Tibial nerve (tissue), 4 donors: ENCODE measurements around the gene RAD51C. TPM values are rescaled to one million over a fixed set of nuclear protein-coding genes. Genes with fewer than 3 reads are reported as not detected.
"Not testable (repeated sequence)": the region's sequence is repeated elsewhere in the genome, so short reads cannot be mapped to it uniquely, and the experiment has no call there.

Source experiments
- DNase-seq, 2 donors: peaks; one replicate each; pipeline ENCODE4 v3.0.0-alpha.2; 2019; ENCODE audit warnings: low spot score in 2 of 2
- H3K27ac ChIP-seq, 4 donors: fragments of 200-600 bp; sonication (generic) in 3 of 4; one replicate each; pipeline ENCODE4 v1.5.1; 2017 to 2019; ENCODE audit warnings: mild to moderate bottlenecking in 1 of 4
- H3K27me3 ChIP-seq, 2 donors: fragments of 200-600 bp; sonication (generic) in 1 of 2; one replicate each; pipeline versions ENCODE4 v1.5.1 to v1.6.0; 2017 to 2019
- H3K36me3 ChIP-seq, 3 donors: fragments of 200-600 bp; sonication (generic); one replicate each; pipeline ENCODE4 v1.5.1; 2018 to 2019
- H3K4me1 ChIP-seq, 4 donors: fragments of 200-600 bp; sonication (generic) in 3 of 4; one replicate each; pipeline ENCODE4 v1.5.1; 2017 to 2019
- H3K4me3 ChIP-seq, 4 donors: fragments of 200-600 bp; sonication (generic) in 3 of 4; one replicate each; pipeline ENCODE4 v1.5.1; 2017 to 2019; ENCODE audit warnings: mild to moderate bottlenecking in 1 of 4, moderate library complexity in 1 of 4
- H3K9me3 ChIP-seq, 4 donors: fragments of 200-600 bp; sonication (generic) in 3 of 4; one replicate each; pipeline ENCODE4 v1.5.1; 2017 to 2019
- EP300 ChIP-seq, 2 donors: sonication (generic); formaldehyde crosslinking; IDR thresholded peaks; one replicate each; pipeline ENCODE4 v1.6.1; 2017; ENCODE audit warnings: antibody characterized with exemption in 2 of 2, mild to moderate bottlenecking in 1 of 2
- POLR2A ChIP-seq, 2 donors: fragments of 450-650 bp; IDR thresholded peaks; one replicate each; pipeline ENCODE4 v1.6.1; 2017; ENCODE audit warnings: antibody characterized with exemption in 2 of 2, mild to moderate bottlenecking in 2 of 2, moderate library complexity in 2 of 2
- WGBS, 2 donors: methylation state at CpG; one replicate each; pipeline ENCODE4 v1.1.5; 2018; 5-methylcytosine and 5-hydroxymethylcytosine counted together
- total RNA-seq, 4 donors: library from RNA; depleted of rRNA; stranded (reverse); fragments of >200 nt; gene quantifications; one replicate each; pipeline ENCODE4 v1.1.0, GENCODE V29; 2016
- TF ChIP-seq, protein P1 (sequence below), 5 experiments: fragments of 200-600 bp in 3 of 5; fragments of 450-650 bp in 2 of 5; sonication (generic) in 3 of 5; IDR thresholded peaks; one replicate each; pipeline ENCODE4 v1.5.1; 2016 to 2019; ENCODE audit warnings: antibody characterized with exemption in 5 of 5, mild to moderate bottlenecking in 3 of 5, moderate library complexity in 2 of 5

Gene RAD51C
- total RNA-seq, 4 donors from 2014 or later: 10.3 to 18.8 (median 13.5) TPM

DNA sequence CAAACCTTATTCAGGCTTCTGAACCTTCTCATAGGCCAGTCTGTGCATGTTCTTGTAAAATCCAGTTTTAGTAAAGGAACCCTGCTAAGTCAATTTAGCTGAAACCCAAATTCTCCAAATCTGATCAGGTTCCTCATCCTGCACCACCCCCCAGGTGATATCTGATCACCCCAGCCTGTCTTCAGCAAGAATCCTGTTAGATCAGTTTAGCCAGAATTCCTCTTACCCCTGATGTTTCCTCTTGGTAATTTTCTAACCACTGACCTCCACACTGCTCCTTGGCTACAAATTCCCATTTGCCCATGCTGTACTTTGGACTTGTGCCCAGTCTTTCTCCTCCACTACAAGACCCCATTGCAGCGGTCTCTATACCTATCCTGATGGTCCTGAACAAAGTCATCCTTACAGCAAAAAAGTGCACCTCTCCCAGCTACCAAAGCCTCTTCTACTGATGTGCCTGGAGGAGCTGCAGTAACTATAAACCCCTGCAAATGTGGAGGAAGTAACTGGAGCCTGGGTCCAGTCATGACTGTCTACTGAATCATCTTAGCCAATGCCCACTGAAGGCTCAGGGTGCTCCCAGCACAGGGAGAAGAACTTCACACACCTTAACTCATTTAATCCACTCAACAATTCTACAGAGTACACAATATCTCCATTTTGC, 24.3 kb upstream of the RAD51C start:
- Histone ChIP-seq H3K4me1 (no peaks in the 10 kb centered on the region), H3K27ac (no peak overlapping the region), H3K4me3 (no peak overlapping the region), H3K27me3 (no peaks in the 10 kb centered on the region), H3K36me3 (no peaks in the 10 kb centered on the region), H3K9me3 (no peaks in the 10 kb centered on the region)
- WGBS, 2 donors: 54 to 68% methylated on average over 1 of the region's 1 CpG
- DNase-seq: no peak
- TF ChIP-seq POLR2A (IDR thresholded peaks at IDR 0.05): no peak
- no peak for TF ChIP-seq EP300 (IDR thresholded peaks at IDR 0.05)
- TF ChIP-seq, protein P1, sequence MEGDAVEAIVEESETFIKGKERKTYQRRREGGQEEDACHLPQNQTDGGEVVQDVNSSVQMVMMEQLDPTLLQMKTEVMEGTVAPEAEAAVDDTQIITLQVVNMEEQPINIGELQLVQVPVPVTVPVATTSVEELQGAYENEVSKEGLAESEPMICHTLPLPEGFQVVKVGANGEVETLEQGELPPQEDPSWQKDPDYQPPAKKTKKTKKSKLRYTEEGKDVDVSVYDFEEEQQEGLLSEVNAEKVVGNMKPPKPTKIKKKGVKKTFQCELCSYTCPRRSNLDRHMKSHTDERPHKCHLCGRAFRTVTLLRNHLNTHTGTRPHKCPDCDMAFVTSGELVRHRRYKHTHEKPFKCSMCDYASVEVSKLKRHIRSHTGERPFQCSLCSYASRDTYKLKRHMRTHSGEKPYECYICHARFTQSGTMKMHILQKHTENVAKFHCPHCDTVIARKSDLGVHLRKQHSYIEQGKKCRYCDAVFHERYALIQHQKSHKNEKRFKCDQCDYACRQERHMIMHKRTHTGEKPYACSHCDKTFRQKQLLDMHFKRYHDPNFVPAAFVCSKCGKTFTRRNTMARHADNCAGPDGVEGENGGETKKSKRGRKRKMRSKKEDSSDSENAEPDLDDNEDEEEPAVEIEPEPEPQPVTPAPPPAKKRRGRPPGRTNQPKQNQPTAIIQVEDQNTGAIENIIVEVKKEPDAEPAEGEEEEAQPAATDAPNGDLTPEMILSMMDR (IDR thresholded peaks at IDR 0.05): no peak

DNA sequence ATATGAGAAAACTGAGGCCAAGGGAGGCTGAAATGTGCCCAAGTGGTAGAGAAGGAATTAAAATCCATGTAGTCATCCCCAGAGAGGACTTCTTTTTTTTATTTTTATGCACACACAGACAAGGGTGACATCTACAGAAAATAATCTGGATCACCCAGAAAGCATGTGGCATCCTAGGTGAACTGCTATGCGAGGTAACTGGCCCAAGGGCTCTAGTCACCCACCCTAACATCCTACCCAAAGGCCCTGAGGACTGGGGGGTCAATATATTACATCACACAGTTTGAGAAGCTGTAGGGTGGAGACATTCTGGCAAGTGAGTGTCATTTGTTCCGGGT, 23.8 kb upstream of the RAD51C start:
- no peak for DNase-seq
- H3K27me3 ChIP-seq: no peaks in the 10 kb centered on the region
- no peaks in the 10 kb centered on the region for H3K4me1 ChIP-seq
- WGBS, 2 donors: 87 to 97% methylated on average over 2 of the region's 2 CpGs
- H3K4me3 ChIP-seq: no peak overlapping the region
- H3K36me3 ChIP-seq: no peaks in the 10 kb centered on the region
- TF ChIP-seq, protein P1 (IDR thresholded peaks at IDR 0.05): no peak
- TF ChIP-seq EP300 (IDR thresholded peaks at IDR 0.05) (no peak), POLR2A (IDR thresholded peaks at IDR 0.05) (no peak)
- no peak overlapping the region for H3K27ac ChIP-seq
- H3K9me3 ChIP-seq: no peaks in the 10 kb centered on the region

DNA sequence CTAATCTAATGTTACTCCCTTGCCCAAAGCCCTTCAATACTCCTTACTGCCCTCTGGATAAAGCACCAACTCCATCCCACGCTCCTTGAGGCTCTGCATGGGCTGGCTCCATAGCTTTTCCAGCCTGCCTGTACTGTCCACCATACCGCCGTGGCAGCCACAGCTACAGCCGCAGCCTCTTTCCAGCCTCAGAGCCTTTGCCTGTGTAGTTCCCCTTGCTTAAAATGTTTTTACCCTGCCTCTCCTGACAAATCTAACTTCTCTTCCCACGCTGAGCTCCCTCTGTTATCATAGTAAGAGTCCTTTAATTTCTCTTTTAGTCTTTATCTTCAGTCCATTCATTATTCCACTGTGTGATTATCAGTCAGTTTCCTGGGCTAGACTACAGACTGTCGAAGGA, 22.5 kb upstream of the RAD51C start:
- Histone ChIP-seq H3K36me3 (no peaks in the 10 kb centered on the region), H3K27ac (no peak overlapping the region), H3K27me3 (no peaks in the 10 kb centered on the region), H3K4me1 (no peaks in the 10 kb centered on the region), H3K9me3 (no peaks in the 10 kb centered on the region), H3K4me3 (no peak overlapping the region)
- DNase-seq: no peak
- WGBS, 2 donors: 58 to 75% methylated on average over 6 of the region's 6 CpGs
- TF ChIP-seq EP300 (IDR thresholded peaks at IDR 0.05): no peak
- TF ChIP-seq, protein P1 (IDR thresholded peaks at IDR 0.05): no peak
- TF ChIP-seq POLR2A (IDR thresholded peaks at IDR 0.05): no peak

DNA sequence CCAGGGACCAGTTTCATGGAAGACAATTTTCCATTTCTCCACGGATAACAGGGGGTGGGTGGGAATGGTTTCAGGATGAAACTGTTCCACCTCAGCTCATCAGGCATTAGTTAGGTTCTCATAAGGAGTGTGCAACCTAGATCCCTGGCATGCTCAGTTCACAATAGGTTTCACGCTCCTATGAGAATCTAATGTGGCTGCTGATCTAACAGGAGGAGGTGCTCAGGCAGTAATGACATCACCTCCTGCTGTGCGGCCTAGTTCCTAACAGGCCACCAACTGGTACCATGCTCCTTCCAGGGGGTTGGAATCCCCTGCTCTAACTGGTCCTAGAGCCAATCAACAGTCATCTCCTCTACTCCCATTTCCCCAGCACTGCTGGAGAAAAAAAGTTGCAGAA, 20.4 kb upstream of the RAD51C start:
- 83 to 85% methylated on average over 3 of the region's 3 CpGs for WGBS, 2 donors
- Histone ChIP-seq H3K27me3 (no peaks in the 10 kb centered on the region), H3K4me3 (no peak overlapping the region), H3K9me3 (no peaks in the 10 kb centered on the region), H3K36me3 (no peaks in the 10 kb centered on the region), H3K27ac (no peak overlapping the region), H3K4me1 (no peaks in the 10 kb centered on the region)
- TF ChIP-seq, protein P1 (IDR thresholded peaks at IDR 0.05): no peak
- no peak for TF ChIP-seq POLR2A (IDR thresholded peaks at IDR 0.05)
- no peak for TF ChIP-seq EP300 (IDR thresholded peaks at IDR 0.05)
- DNase-seq: no peak

DNA sequence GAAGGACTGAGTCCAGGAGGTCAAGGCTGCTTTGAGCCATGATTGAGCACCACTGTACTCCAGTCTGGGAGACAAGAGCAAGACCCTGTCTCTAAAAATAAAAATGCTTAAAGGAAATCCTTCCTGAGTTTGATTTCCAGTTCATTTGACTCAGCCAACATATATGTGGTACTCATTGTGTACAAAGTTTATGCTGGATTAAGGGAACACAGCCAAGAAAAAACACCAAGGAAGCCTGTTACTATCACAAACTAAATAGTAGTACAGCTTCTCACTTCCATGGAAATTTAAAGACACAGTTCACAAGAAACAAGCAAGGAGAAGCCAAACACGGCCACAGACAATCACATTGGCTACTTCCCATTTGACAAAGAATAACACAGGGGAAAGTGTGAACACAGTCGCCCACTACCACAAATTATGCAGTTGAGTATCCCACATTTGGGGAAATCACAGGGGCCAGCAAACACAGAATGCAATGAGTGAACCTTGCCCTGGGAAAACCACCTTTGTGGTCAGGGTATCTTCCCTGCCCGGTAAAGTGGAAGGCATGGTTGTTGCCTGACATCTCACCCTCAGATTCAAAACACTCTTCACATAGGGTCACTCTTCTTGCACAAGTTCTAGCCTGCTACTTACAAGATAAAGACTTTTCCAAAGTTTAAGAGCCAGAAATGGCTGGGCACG, 15.1 kb upstream of the RAD51C start:
- H3K9me3 ChIP-seq: no peaks in the 10 kb centered on the region
- 63 to 73% methylated on average over 4 of the region's 4 CpGs for WGBS, 2 donors

DNA sequence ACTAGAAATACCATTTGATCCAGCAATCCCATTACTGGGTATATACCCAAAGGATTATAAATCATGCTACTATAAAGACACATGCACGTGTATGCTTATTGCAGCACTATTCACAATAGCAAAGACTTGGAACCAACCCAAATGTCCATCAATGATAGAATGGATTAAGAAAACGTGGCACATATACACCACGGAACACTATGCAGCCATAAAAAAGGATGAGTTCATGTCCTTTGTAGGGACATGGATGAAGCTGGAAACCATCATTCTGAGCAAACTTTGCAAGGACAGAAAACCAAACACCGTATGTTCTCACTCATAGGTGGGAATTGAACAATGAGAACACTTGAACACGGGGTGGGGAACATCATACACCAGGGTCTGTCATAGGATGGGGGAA, 14.1 kb upstream of the RAD51C start:
- H3K4me1 ChIP-seq, H3K9me3 ChIP-seq, H3K27ac ChIP-seq, H3K27me3 ChIP-seq, H3K36me3 ChIP-seq, DNase-seq, H3K4me3 ChIP-seq: not testable (repeated sequence)
- WGBS, 2 donors: 82 to 87% methylated on average over 5 of the region's 5 CpGs

More for the DNA sequence above, 15.1 kb upstream of the RAD51C start:
- H3K27me3 ChIP-seq: no peaks in the 10 kb centered on the region
- DNase-seq: no peak
- TF ChIP-seq EP300 (IDR thresholded peaks at IDR 0.05) (no peak), POLR2A (IDR thresholded peaks at IDR 0.05) (no peak)
- TF ChIP-seq, protein P1 (IDR thresholded peaks at IDR 0.05): no peak
- no peak overlapping the region for H3K4me3 ChIP-seq
- H3K27ac ChIP-seq: no peak overlapping the region
- no peaks in the 10 kb centered on the region for H3K4me1 ChIP-seq
- H3K36me3 ChIP-seq: no peaks in the 10 kb centered on the region
